ENCODE data around the gene LDLRAP1.

GRCh38 chr1:25546193-25546592, 2.8 kb downstream of the LDLRAP1 start:
- TF ChIP-seq CTCF (IDR thresholded peaks at IDR 0.05) (no peak), ESRRA (CRISPR knock-in tag; IDR thresholded peaks at IDR 0.05; ENCODE audit: borderline replicate concordance) (no peak), ZNF281 (CRISPR knock-in tag; IDR thresholded peaks at IDR 0.05) (no peak), NR3C1 (CRISPR knock-in tag; conservative IDR thresholded peaks at IDR 0.05; ENCODE audit: low read depth) (no peak), ZNF396 (CRISPR knock-in tag; IDR thresholded peaks at IDR 0.05; ENCODE audit: borderline replicate concordance) (no peak), ZSCAN18 (CRISPR knock-in tag; IDR thresholded peaks at IDR 0.05) (no peak), OVOL2 (CRISPR knock-in tag; IDR thresholded peaks at IDR 0.05; ENCODE audit: borderline replicate concordance) (no peak), MXD4 (CRISPR knock-in tag; IDR thresholded peaks at IDR 0.05; ENCODE audit: borderline replicate concordance) (no peak), TP53 (CRISPR knock-in tag; IDR thresholded peaks at IDR 0.05) (no peak), PREB (CRISPR knock-in tag; IDR thresholded peaks at IDR 0.05; ENCODE audit: borderline replicate concordance) (no peak), MAX (CRISPR knock-in tag; IDR thresholded peaks at IDR 0.05) (no peak)

Data from WTC11 (cell line).